ENCODE results near the gene SSBP2. TPM values are rescaled to one million over a fixed set of nuclear protein-coding genes. Genes with fewer than 3 reads are reported as not detected.
"Not testable (repeated sequence)": the region's sequence is repeated elsewhere in the genome, so short reads cannot be mapped to it uniquely, and the experiment has no call there.

SSBP2 gene
- total RNA-seq, 2 experiments from 2014 or later = 13.1 to 21.5 TPM

DNA sequence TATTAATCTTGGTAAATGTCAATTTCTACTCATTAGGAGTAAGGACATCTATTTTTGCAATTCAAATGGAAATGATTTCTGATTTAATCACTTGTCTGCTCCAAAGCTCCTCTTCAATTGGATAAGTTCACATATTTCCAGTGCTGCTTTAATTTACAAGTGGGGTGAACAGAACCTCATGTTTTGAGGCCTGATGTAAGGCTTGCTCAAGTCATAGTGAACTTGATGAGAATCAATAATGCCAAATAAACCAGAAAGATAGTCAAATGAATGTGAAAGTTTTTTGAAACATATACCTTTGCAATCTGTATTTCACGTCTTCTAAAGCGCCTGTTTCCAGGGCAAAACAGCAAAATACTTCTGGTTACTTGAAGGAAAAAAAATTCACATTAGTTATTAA is 341.5 kb downstream of the SSBP2 start:
- no peaks in the 10 kb centered on the region for H3K9me3 Mint-ChIP-seq (ENCODE audit: low read depth)
- CTCF ChIA-PET = no interaction called here
- peaks cover 2% of the 10 kb centered on the region for H3K36me3 Mint-ChIP-seq
- no peak overlapping the region for H3K27ac Mint-ChIP-seq
- H3K4me1 Mint-ChIP-seq = peaks cover 12% of the 10 kb centered on the region
- no peak for ATAC-seq
- DNase-seq = no peak
- no peak overlapping the region for H3K4me3 Mint-ChIP-seq
- peaks cover 2% of the 10 kb centered on the region for H3K27me3 Mint-ChIP-seq

- CTCF ChIA-PET = no interaction called here
- peaks cover 12% of the 10 kb centered on the region for H3K4me1 Mint-ChIP-seq
- H3K36me3 Mint-ChIP-seq = peaks cover 2% of the 10 kb centered on the region
- DNase-seq (no peak), ATAC-seq (no peak)
- no peaks in the 10 kb centered on the region for H3K9me3 Mint-ChIP-seq (ENCODE audit: low read depth)
- no peak overlapping the region for H3K4me3 Mint-ChIP-seq
- no peak overlapping the region for H3K27ac Mint-ChIP-seq
- peaks cover 4% of the 10 kb centered on the region for H3K27me3 Mint-ChIP-seq
Observed at GRCh38 chr5:81408496-81408895, 342.4 kb downstream of the SSBP2 start.

- CTCF ChIA-PET; DNase-seq; H3K4me3 Mint-ChIP-seq; H3K36me3 Mint-ChIP-seq; H3K27ac Mint-ChIP-seq; H3K27me3 Mint-ChIP-seq; ATAC-seq; H3K9me3 Mint-ChIP-seq (ENCODE audit: low read depth): not testable (repeated sequence)
- H3K4me1 Mint-ChIP-seq = peaks cover 12% of the 10 kb centered on the region
Observed at GRCh38 chr5:81407811-81408210, 343.1 kb downstream of the SSBP2 start.

- no peak overlapping the region for H3K4me3 Mint-ChIP-seq
- ATAC-seq (no peak), DNase-seq (no peak)
- no peaks in the 10 kb centered on the region for H3K9me3 Mint-ChIP-seq (ENCODE audit: low read depth)
- H3K4me1 Mint-ChIP-seq = peaks cover 10% of the 10 kb centered on the region
- H3K27me3 Mint-ChIP-seq = peaks cover 21% of the 10 kb centered on the region
- H3K27ac Mint-ChIP-seq = no peak overlapping the region
- CTCF ChIA-PET = no interaction called here
- no peaks in the 10 kb centered on the region for H3K36me3 Mint-ChIP-seq
Observed at GRCh38 chr5:81405126-81405891, 345.6 kb downstream of the SSBP2 start.

- Mint-ChIP-seq H3K27ac (no peak overlapping the region), H3K4me1 (no peaks in the 10 kb centered on the region), H3K36me3 (no peaks in the 10 kb centered on the region), H3K27me3 (peaks cover 39% of the 10 kb centered on the region), H3K4me3 (no peak overlapping the region), H3K9me3 (ENCODE audit: low read depth) (no peaks in the 10 kb centered on the region)
- DNase-seq (no peak), ATAC-seq (no peak)
- CTCF ChIA-PET = no interaction called here
Observed at GRCh38 chr5:81402192-81402930, 348.5 kb downstream of the SSBP2 start.

GRCh38 chr5:81401266-81401665 is 349.6 kb downstream of the SSBP2 start:
- H3K27ac Mint-ChIP-seq = no peak overlapping the region
- no peaks in the 10 kb centered on the region for H3K36me3 Mint-ChIP-seq
- ATAC-seq (no peak), DNase-seq (no peak)
- H3K4me1 Mint-ChIP-seq = no peaks in the 10 kb centered on the region
- H3K27me3 Mint-ChIP-seq = peaks cover 47% of the 10 kb centered on the region
- no peaks in the 10 kb centered on the region for H3K9me3 Mint-ChIP-seq (ENCODE audit: low read depth)
- H3K4me3 Mint-ChIP-seq = no peak overlapping the region
- CTCF ChIA-PET = no interaction called here

DNA sequence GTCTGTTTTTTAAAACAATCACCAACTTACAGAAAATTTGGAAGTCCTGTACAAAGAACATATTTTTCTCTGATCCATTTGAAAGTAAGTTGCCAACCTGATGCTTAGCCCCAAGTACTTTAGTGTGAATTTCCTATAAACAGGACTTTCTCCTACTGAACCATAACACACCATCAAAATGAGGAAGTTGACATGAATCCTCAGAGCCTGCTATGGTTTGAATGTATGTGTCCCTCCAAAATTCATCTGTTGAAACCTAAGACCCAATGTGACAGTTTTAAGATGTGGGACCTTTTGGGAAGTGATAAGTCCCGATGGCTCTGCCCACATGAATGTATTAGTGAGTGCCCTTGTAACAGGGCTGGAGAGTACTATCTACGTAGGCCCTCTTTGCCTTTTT is 350.5 kb downstream of the SSBP2 start:
- H3K27ac Mint-ChIP-seq = no peak overlapping the region
- H3K36me3 Mint-ChIP-seq = peaks cover under 1% of the 10 kb centered on the region
- peaks cover 1% of the 10 kb centered on the region for H3K9me3 Mint-ChIP-seq (ENCODE audit: low read depth)
- CTCF ChIA-PET = no interaction called here
- DNase-seq (no peak), ATAC-seq (no peak)
- H3K4me3 Mint-ChIP-seq = no peak overlapping the region
- H3K27me3 Mint-ChIP-seq = peaks cover 54% of the 10 kb centered on the region
- H3K4me1 Mint-ChIP-seq = no peaks in the 10 kb centered on the region

DNA sequence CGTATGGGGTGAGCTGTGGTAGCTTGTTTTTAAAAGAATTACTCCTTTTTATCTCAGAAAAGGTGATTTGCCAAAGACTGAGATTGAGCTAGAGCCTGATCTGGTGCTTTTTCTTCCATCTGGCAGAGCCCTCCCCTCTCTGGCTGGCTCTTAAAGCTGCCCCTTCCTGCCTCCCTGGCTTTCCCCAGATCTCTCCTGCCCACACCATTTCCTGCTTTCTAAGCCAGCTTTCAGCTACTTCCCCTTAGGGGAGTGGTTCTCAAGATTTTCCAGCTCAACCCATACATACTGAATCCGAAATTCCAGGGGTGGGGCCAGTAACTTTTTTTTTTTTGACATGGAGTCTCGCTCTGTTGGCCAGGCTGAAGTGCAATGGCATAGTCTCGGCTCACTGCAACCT is 352.2 kb downstream of the SSBP2 start:
- CTCF ChIA-PET = interaction anchor here (0.8 kb wide), 1 partner anchor 298 kb away, joined by 3 read pairs; no protein-coding TSS in a partner anchor
- peaks cover 62% of the 10 kb centered on the region for H3K27me3 Mint-ChIP-seq
- no peak for ATAC-seq
- H3K4me1 Mint-ChIP-seq = no peaks in the 10 kb centered on the region
- no peak overlapping the region for H3K27ac Mint-ChIP-seq
- DNase-seq = no peak
- peaks cover 1% of the 10 kb centered on the region for H3K36me3 Mint-ChIP-seq
- peaks cover 1% of the 10 kb centered on the region for H3K9me3 Mint-ChIP-seq (ENCODE audit: low read depth)
- H3K4me3 Mint-ChIP-seq = no peak overlapping the region

DNA sequence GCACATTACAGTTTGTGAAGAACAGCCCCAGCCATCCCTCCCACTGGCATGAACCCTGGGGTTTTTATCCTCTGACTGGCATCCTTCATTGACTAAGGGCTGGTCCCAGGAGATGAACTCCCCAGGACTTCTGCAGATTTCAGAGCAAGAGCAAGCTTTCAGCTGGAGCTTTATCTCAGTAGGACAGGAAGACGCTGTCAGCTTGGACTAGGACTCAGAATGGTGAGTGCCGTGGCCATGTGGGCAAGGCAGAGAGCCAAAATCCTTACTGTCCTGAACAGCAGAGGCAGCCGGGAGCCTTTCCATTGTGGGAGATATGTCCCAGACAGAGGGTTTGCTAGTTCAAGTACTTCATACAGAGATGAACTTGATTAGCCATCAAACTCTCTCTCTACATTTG is 353.7 kb downstream of the SSBP2 start:
- peaks cover 3% of the 10 kb centered on the region for H3K4me1 Mint-ChIP-seq
- peaks cover 71% of the 10 kb centered on the region for H3K27me3 Mint-ChIP-seq
- DNase-seq (no peak), ATAC-seq (no peak)
- peaks cover 1% of the 10 kb centered on the region for H3K9me3 Mint-ChIP-seq (ENCODE audit: low read depth)
- H3K27ac Mint-ChIP-seq = no peak overlapping the region
- CTCF ChIA-PET = no interaction called here
- H3K4me3 Mint-ChIP-seq = no peak overlapping the region
- peaks cover 1% of the 10 kb centered on the region for H3K36me3 Mint-ChIP-seq

GRCh38 chr5:81395262-81395661 is 355.6 kb downstream of the SSBP2 start:
- no peak overlapping the region for H3K4me3 Mint-ChIP-seq
- ATAC-seq = no peak
- no peak for DNase-seq
- H3K27ac Mint-ChIP-seq = no peak overlapping the region
- peaks cover 1% of the 10 kb centered on the region for H3K36me3 Mint-ChIP-seq
- peaks cover 74% of the 10 kb centered on the region for H3K27me3 Mint-ChIP-seq
- CTCF ChIA-PET = interaction anchor here (1.0 to 1.2 kb wide), 2 partner anchors 26 to 93 kb away, joined by 3 to 4 read pairs; no protein-coding TSS in a partner anchor
- H3K9me3 Mint-ChIP-seq (ENCODE audit: low read depth) = peaks cover 1% of the 10 kb centered on the region
- H3K4me1 Mint-ChIP-seq = peaks cover 3% of the 10 kb centered on the region

GRCh38 chr5:81393783-81394718 is 356.8 kb downstream of the SSBP2 start, which contains the start of gene ACOT12:
Gene ACOT12, minus strand, starts transcription at chr5:81394134. Its CDS starts 20 bp downstream, at chr5:81394114.
- Mint-ChIP-seq H3K36me3 (peaks cover 1% of the 10 kb centered on the region), H3K27ac (no peak within 1 kb of the TSS), H3K27me3 (peaks cover 66% of the 10 kb centered on the region), H3K9me3 (ENCODE audit: low read depth) (peaks cover 1% of the 10 kb centered on the region), H3K4me1 (peaks cover 3% of the 10 kb centered on the region), H3K4me3 (peak within 1 kb of the TSS; percentile 42)
- CTCF ChIA-PET = interaction anchor here (0.7 to 1.2 kb wide), 3 partner anchors 9 to 94 kb away, joined by 3 to 4 read pairs (median 3); no protein-coding TSS in a partner anchor
- no peak for DNase-seq
- ATAC-seq = peak; percentile 42

GRCh38 chr5:81393430-81393782 is 357.5 kb downstream of the SSBP2 start:
- CTCF ChIA-PET = interaction anchor here (0.7 to 1.2 kb wide), 2 partner anchors 8 to 94 kb away, joined by 3 read pairs; no protein-coding TSS in a partner anchor
- Mint-ChIP-seq H3K4me1 (peaks cover 3% of the 10 kb centered on the region), H3K9me3 (ENCODE audit: low read depth) (peaks cover 1% of the 10 kb centered on the region), H3K36me3 (peaks cover 3% of the 10 kb centered on the region), H3K4me3 (peak overlapping the region; percentile 42), H3K27ac (no peak overlapping the region), H3K27me3 (peaks cover 64% of the 10 kb centered on the region)
- DNase-seq = no peak
- no peak for ATAC-seq

DNA sequence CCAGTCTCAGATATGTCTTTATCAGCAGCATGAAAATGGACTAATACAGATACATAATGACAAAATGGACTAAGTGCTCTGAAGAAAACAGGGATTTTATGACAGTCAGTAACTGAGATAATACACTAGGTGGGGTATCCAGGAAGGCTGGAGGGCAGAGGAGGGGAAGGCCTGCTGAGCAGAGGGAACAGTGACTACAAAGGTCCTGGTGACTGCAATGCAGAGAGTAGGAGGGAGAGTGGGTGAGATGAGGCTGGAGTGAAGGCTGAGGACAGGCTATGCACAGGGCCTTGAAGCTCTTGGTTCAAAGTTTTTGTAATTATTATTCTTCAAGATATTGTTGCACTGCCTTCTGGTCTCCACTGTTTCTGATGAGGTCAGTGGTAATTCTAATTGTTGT is 361.9 kb downstream of the SSBP2 start:
- no peak for ATAC-seq
- H3K36me3 Mint-ChIP-seq = peaks cover 2% of the 10 kb centered on the region
- H3K9me3 Mint-ChIP-seq (ENCODE audit: low read depth) = no peaks in the 10 kb centered on the region
- no peak overlapping the region for H3K4me3 Mint-ChIP-seq
- peaks cover 35% of the 10 kb centered on the region for H3K27me3 Mint-ChIP-seq
- peaks cover 3% of the 10 kb centered on the region for H3K4me1 Mint-ChIP-seq
- no peak for DNase-seq
- CTCF ChIA-PET = no interaction called here
- H3K27ac Mint-ChIP-seq = no peak overlapping the region
